ENCODE results near the gene SNAPC3. TPM values are rescaled to one million over a fixed set of nuclear protein-coding genes. Genes with fewer than 3 reads are reported as not detected.

SNAPC3 gene
- total RNA-seq, 2 donors from 2014 or later: 24.2 to 61.9 TPM

DNA sequence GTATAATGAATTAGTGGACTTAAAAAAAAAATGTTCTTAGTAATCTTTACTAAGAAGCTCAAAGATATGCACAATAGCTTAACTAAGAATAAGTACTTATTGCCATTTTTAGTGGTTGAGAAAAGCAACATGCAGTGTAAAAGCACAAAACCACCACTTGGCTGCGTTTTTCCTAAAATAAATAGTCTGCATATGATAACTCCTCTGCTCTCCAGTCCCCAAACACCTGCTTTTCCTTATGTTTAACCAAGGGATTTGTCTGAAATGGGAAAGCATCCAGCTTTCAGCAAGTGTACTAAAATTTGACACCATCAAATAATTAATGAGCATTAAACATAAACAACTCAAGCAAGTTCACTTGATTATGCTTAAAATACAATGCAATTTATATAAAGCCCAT lies 46.7 kb downstream of the SNAPC3 start:
- no peak overlapping the region for H3K27ac ChIP-seq
- no peak for DNase-seq (ENCODE audit: low spot score)
- no peaks in the 10 kb centered on the region for H3K36me3 ChIP-seq
- 80% methylated on average over 1 of the region's 1 CpG for WGBS
- TF ChIP-seq, protein P1, sequence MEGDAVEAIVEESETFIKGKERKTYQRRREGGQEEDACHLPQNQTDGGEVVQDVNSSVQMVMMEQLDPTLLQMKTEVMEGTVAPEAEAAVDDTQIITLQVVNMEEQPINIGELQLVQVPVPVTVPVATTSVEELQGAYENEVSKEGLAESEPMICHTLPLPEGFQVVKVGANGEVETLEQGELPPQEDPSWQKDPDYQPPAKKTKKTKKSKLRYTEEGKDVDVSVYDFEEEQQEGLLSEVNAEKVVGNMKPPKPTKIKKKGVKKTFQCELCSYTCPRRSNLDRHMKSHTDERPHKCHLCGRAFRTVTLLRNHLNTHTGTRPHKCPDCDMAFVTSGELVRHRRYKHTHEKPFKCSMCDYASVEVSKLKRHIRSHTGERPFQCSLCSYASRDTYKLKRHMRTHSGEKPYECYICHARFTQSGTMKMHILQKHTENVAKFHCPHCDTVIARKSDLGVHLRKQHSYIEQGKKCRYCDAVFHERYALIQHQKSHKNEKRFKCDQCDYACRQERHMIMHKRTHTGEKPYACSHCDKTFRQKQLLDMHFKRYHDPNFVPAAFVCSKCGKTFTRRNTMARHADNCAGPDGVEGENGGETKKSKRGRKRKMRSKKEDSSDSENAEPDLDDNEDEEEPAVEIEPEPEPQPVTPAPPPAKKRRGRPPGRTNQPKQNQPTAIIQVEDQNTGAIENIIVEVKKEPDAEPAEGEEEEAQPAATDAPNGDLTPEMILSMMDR (IDR thresholded peaks at IDR 0.05): no peak
- TF ChIP-seq POLR2A (IDR thresholded peaks at IDR 0.05) (no peak), POLR2AphosphoS5 (IDR thresholded peaks at IDR 0.05) (no peak)
- intact Hi-C loops (cut with DNase I): loop anchor here (10.0 kb wide), 1 partner anchor 1095 kb away; no protein-coding TSS in a partner anchor
- H3K9me3 ChIP-seq: no peaks in the 10 kb centered on the region
- no peak overlapping the region for H3K4me3 ChIP-seq
- no peaks in the 10 kb centered on the region for H3K4me1 ChIP-seq (replicated peaks)
- H3K27me3 ChIP-seq (replicated peaks; ENCODE audit: insufficient read depth): no peaks in the 10 kb centered on the region

DNA sequence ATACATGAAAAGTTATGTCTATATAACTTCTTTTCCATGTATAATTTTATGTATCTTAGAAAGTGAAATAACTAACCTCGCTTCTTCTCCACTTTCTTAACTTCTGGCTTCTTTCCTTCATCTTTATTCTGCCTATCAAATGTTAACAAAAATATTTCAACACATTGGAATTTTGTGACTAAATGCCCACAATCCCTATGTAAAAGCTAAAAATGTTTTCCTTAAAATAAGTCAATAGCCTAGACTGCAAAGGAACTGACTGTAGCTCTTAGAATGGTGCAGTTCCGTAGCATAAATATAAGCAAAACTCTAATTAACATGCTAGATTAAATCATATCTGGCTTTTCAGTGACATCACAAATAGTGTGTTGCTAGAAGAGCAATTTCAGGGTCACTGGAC lies 47.2 kb downstream of the SNAPC3 start:
- no peak for DNase-seq (ENCODE audit: low spot score)
- no peak overlapping the region for H3K27ac ChIP-seq
- H3K27me3 ChIP-seq (replicated peaks; ENCODE audit: insufficient read depth): no peaks in the 10 kb centered on the region
- H3K4me3 ChIP-seq: no peak overlapping the region
- no peaks in the 10 kb centered on the region for H3K9me3 ChIP-seq
- 94% methylated on average over 2 of the region's 2 CpGs for WGBS
- no peak for TF ChIP-seq POLR2A (IDR thresholded peaks at IDR 0.05)
- TF ChIP-seq, protein P1 (IDR thresholded peaks at IDR 0.05): no peak
- H3K36me3 ChIP-seq: no peaks in the 10 kb centered on the region
- intact Hi-C loops (cut with DNase I): loop anchor here (10.0 kb wide), 1 partner anchor 1095 kb away; no protein-coding TSS in a partner anchor
- H3K4me1 ChIP-seq (replicated peaks): no peaks in the 10 kb centered on the region

GRCh38 chr9:15475923-15476536 lies 53.4 kb downstream of the SNAPC3 start:
- WGBS: 89% methylated on average over 8 of the region's 8 CpGs
- no peak for DNase-seq (ENCODE audit: low spot score)
- no peaks in the 10 kb centered on the region for H3K4me1 ChIP-seq (replicated peaks)
- H3K4me3 ChIP-seq: no peak overlapping the region
- no peaks in the 10 kb centered on the region for H3K27me3 ChIP-seq (replicated peaks; ENCODE audit: insufficient read depth)
- H3K36me3 ChIP-seq: no peaks in the 10 kb centered on the region
- intact Hi-C loops (cut with DNase I): no loop called here
- TF ChIP-seq POLR2A (IDR thresholded peaks at IDR 0.05) (no peak), POLR2AphosphoS5 (IDR thresholded peaks at IDR 0.05) (no peak)
- TF ChIP-seq, protein P1 (IDR thresholded peaks at IDR 0.05): no peak
- no peaks in the 10 kb centered on the region for H3K9me3 ChIP-seq
- no peak overlapping the region for H3K27ac ChIP-seq

GRCh38 chr9:15480028-15480427 lies 57.4 kb downstream of the SNAPC3 start:
- no peak overlapping the region for H3K27ac ChIP-seq
- no peaks in the 10 kb centered on the region for H3K36me3 ChIP-seq
- 81% methylated on average over 1 of the region's 1 CpG for WGBS

More at GRCh38 chr9:15480028-15480427, 57.4 kb downstream of the SNAPC3 start:
- no peak overlapping the region for H3K4me3 ChIP-seq
- H3K9me3 ChIP-seq: no peaks in the 10 kb centered on the region
- no peaks in the 10 kb centered on the region for H3K27me3 ChIP-seq (replicated peaks; ENCODE audit: insufficient read depth)
- TF ChIP-seq POLR2AphosphoS5 (IDR thresholded peaks at IDR 0.05) (no peak), POLR2A (IDR thresholded peaks at IDR 0.05) (no peak)
- TF ChIP-seq, protein P1 (IDR thresholded peaks at IDR 0.05): no peak
- no peak for DNase-seq (ENCODE audit: low spot score)
- no peaks in the 10 kb centered on the region for H3K4me1 ChIP-seq (replicated peaks)
- intact Hi-C loops (cut with DNase I): loop anchor here (10.0 kb wide), 1 partner anchor 185 kb away; no protein-coding TSS in a partner anchor
